Endothelial cell of umbilical vein (primary cell): Measurements from ENCODE around the gene ATP10A. TPM values are rescaled to one million over a fixed set of nuclear protein-coding genes. Genes with fewer than 3 reads are reported as not detected.

Experiments
- BruUV-seq: library from RNA; stranded (reverse); fragments of 400-500 nt; replicated peaks from 2 replicates; lab custom pipeline; 2021; lab: Mats Ljungman, UMichigan
- CTCF ChIA-PET: fragments of 300-600, 350-600 bp; sonication (Branson Sonifier 250); formaldehyde crosslinking; loops from one replicate; lab custom pipeline; 2021; ENCODE audit warnings: antibody characterized with exemption, inconsistent platforms; lab: Charles Lee
- POLR2A ChIA-PET: fragments of 300-600, 350-600 bp; sonication (Branson Sonifier 250); formaldehyde crosslinking; loops from one replicate; lab custom pipeline; 2021; ENCODE audit warnings: antibody characterized with exemption, inconsistent platforms; lab: Charles Lee
- DNase-seq: peaks from one replicate; pipeline ENCODE4 v3.0.0-alpha.2; 2011; ENCODE audit warnings: low read depth, low spot score
- FAIRE-seq: peaks from 2 replicates; lab custom pipeline; 2011; peaks lifted over from hg19 to GRCh38; lab: Jason Lieb, UNC
- H2AFZ ChIP-seq: 2 replicates; pipeline ENCODE4 v1.6.0; 2012; ENCODE audit warnings: low read depth, low read length, control low read depth, inconsistent platforms
- H3K27ac ChIP-seq: 2 replicates; pipeline ENCODE4 v1.5.1; 2011; ENCODE audit warnings: low read depth, mild to moderate bottlenecking, control low read depth, low read length, moderate library complexity; ENCODE audit not compliant: insufficient read depth
- H3K27me3 ChIP-seq, 2 experiments: 2 replicates each; pipeline versions ENCODE4 v1.6.0 to v1.6.1; 2011; ENCODE audit warnings: low read length in 2 of 2, mixed read lengths in 1 of 2; ENCODE audit not compliant: control insufficient read depth in 2 of 2, insufficient read depth in 2 of 2
- H3K36me3 ChIP-seq, 2 experiments: 2 replicates in 1 of 2; 3 replicates in 1 of 2; pipeline ENCODE4 v1.5.1; 2011; ENCODE audit warnings: low read length in 2 of 2, mild to moderate bottlenecking in 1 of 2, moderate library complexity in 1 of 2; ENCODE audit not compliant: control insufficient read depth in 2 of 2, insufficient read depth in 2 of 2; ENCODE audit errors: extremely low read depth in 1 of 2
- H3K4me1 ChIP-seq: 3 replicates; pipeline ENCODE4 v1.5.1; 2011; ENCODE audit warnings: mild to moderate bottlenecking, low read length; ENCODE audit not compliant: control insufficient read depth, insufficient read depth; ENCODE audit errors: extremely low read depth
- H3K4me2 ChIP-seq: 2 replicates; pipeline ENCODE4 v1.6.1; 2011; ENCODE audit warnings: low read length, control low read depth, mixed read lengths; ENCODE audit not compliant: insufficient read depth
- H3K4me3 ChIP-seq, 3 experiments: fragments of 200-600 bp in 1 of 3; sonication (generic), shearing (Covaris generic) in 1 of 3; replicated peaks in 1 of 3; 2 replicates each; pipeline ENCODE4 v1.5.1; 2011 to 2016; ENCODE audit warnings: control low read depth in 3 of 3, low read length in 3 of 3, mild to moderate bottlenecking in 2 of 3, inconsistent platforms in 1 of 3, low read depth in 1 of 3, moderate library complexity in 1 of 3; ENCODE audit not compliant: insufficient read depth in 1 of 3
- H3K79me2 ChIP-seq: 2 replicates; pipeline ENCODE4 v1.6.0; 2012; ENCODE audit warnings: low read length, inconsistent platforms; ENCODE audit not compliant: control insufficient read depth, insufficient read depth
- H3K9ac ChIP-seq: replicated peaks from 2 replicates; pipeline ENCODE3; 2011; ENCODE audit warnings: low read length, control low read depth; ENCODE audit not compliant: insufficient read depth; ENCODE audit errors: extremely low read depth
- H3K9me1 ChIP-seq: replicated peaks from 3 replicates; pipeline ENCODE4 v1.6.0; 2011; ENCODE audit warnings: mild to moderate bottlenecking, low read length; ENCODE audit not compliant: control insufficient read depth, insufficient read depth; ENCODE audit errors: extremely low read depth
- H3K9me3 ChIP-seq: replicated peaks from 2 replicates; pipeline ENCODE4 v1.5.1; 2012; ENCODE audit warnings: low read length, inconsistent platforms; ENCODE audit not compliant: control insufficient read depth, insufficient read depth
- H4K20me1 ChIP-seq: replicated peaks from 2 replicates; pipeline ENCODE3; 2011; ENCODE audit warnings: mild to moderate bottlenecking, low read length; ENCODE audit not compliant: control insufficient read depth, insufficient read depth; ENCODE audit errors: extremely low read depth
- CTCF ChIP-seq, 2 donors: IDR thresholded peaks; 1 replicate in 1 of 2; 2 replicates in 1 of 2; pipeline ENCODE4 v1.5.1; 2011; ENCODE audit warnings: low read length in 2 of 2, mild to moderate bottlenecking in 2 of 2, moderate library complexity in 2 of 2, control low read depth in 1 of 2, inconsistent platforms in 1 of 2, low read depth in 1 of 2; ENCODE audit not compliant: insufficient read depth in 1 of 2; ENCODE audit errors: extremely low read depth in 1 of 2
- FOS ChIP-seq: IDR thresholded peaks from 2 replicates; pipeline ENCODE4 v1.6.1; 2011; ENCODE audit warnings: mild to moderate bottlenecking, low read length, moderate library complexity, borderline replicate concordance; ENCODE audit not compliant: insufficient read depth
- GATA2 ChIP-seq: IDR thresholded peaks from 2 replicates; pipeline ENCODE4 v1.7.0; 2011; ENCODE audit warnings: low read depth, mild to moderate bottlenecking, moderate library complexity, mixed read lengths, low read length; ENCODE audit not compliant: insufficient read length, insufficient read depth
- JUN ChIP-seq: IDR thresholded peaks from 2 replicates; pipeline ENCODE4 v1.6.1; 2011; ENCODE audit warnings: borderline replicate concordance, low read depth; ENCODE audit not compliant: insufficient read length, insufficient read depth
- MAX ChIP-seq: IDR thresholded peaks from 2 replicates; pipeline ENCODE4 v1.6.1; 2011; ENCODE audit not compliant: insufficient read depth, insufficient read length
- MYC ChIP-seq: IDR thresholded peaks from one replicate; pipeline ENCODE4 v1.6.1; 2011; ENCODE audit warnings: mild to moderate bottlenecking, low read depth, low read length
- POLR2A ChIP-seq: IDR thresholded peaks from 2 replicates; pipeline ENCODE4 v1.6.1; 2012; ENCODE audit warnings: low read depth, mild to moderate bottlenecking, control low read depth, low read length
- POLR2AphosphoS5 ChIP-seq: IDR thresholded peaks from 2 replicates; pipeline ENCODE4 v1.6.1; 2012; ENCODE audit warnings: low read depth, mild to moderate bottlenecking, control low read depth, low read length, moderate library complexity; ENCODE audit not compliant: insufficient read depth
- dilution Hi-C: fragments of 300-500 bp; cut with MboI; formaldehyde crosslinking; loops from one replicate; pipeline ENCODE4 v1.15.0; 2019; ENCODE audit warnings: low sequenced_read_pairs; ENCODE audit not compliant: extremely low pct_ligation_motif_present
- intact Hi-C: fragments of 100-400 bp; cut with micrococcal nuclease; formaldehyde crosslinking; loops from one replicate; pipeline ENCODE4 v1.10.0; 2022
- polyA plus RNA-seq, 4 experiments: library from polyadenylated mRNA; depleted of rRNA in 3 of 4; stranded (reverse) in 3 of 4; unstranded in 1 of 4; fragments of >200 nt; gene quantifications; 2 replicates each; pipeline versions ENCODE4 v1.2.1 to v1.2.3, GENCODE V29; 2011 to 2012; ENCODE audit warnings: missing spikeins in 1 of 4
- total RNA-seq: library from RNA; stranded (reverse); gene quantifications from 2 replicates; pipeline ENCODE4 v1.2.3, GENCODE V29; 2021

The ATP10A gene
- total and polyA plus RNA-seq, 2 donors (not counting 3 experiments of a cell fraction or from before 2014, with no cell fraction given): not detected

GRCh38 chr15:25743548-25744275, 119.4 kb downstream of the ATP10A start:
- Histone ChIP-seq H3K4me3 (no peak overlapping the region), H4K20me1 (no peaks in the 10 kb centered on the region), H3K9me1 (no peaks in the 10 kb centered on the region), H3K9ac (no peak overlapping the region), H2AFZ (no peak overlapping the region), H3K4me1 (no peaks in the 10 kb centered on the region), H3K4me2 (no peak overlapping the region), H3K9me3 (peaks cover 7% of the 10 kb centered on the region), H3K36me3 (no peaks in the 10 kb centered on the region), H3K27ac (no peak overlapping the region), H3K79me2 (no peaks in the 10 kb centered on the region), H3K27me3 (no peaks in the 10 kb centered on the region)
- no TSS peak for BruUV-seq
- no peak for DNase-seq
- ChIA-PET POLR2A (no interaction called here), CTCF (no interaction called here)
- dilution Hi-C loops (no loop called here), intact Hi-C loops (no loop called here)
- TF ChIP-seq POLR2AphosphoS5 (no peak), FOS (no peak), JUN (no peak)
- no peak for FAIRE-seq

- intact Hi-C loops: no loop called here
- BruUV-seq: no TSS peak
Measured at GRCh38 chr15:25742776-25743547, 120.2 kb downstream of the ATP10A start.

More at GRCh38 chr15:25742776-25743547, 120.2 kb downstream of the ATP10A start:
- TF ChIP-seq MYC: no peak
- no peak for TF ChIP-seq MAX
- no peak for TF ChIP-seq CTCF (IDR thresholded peaks at IDR 0.05; ENCODE audit: extremely low read depth in 1 of 2, insufficient read depth in 1 of 2, low read depth in 1 of 2, low read length in 2 of 2)
- TF ChIP-seq POLR2AphosphoS5: no peak
- TF ChIP-seq GATA2: no peak
- TF ChIP-seq POLR2A: no peak
- ChIA-PET POLR2A (no interaction called here), CTCF (no interaction called here)
- Histone ChIP-seq H3K27ac (no peak overlapping the region), H3K9ac (no peak overlapping the region), H3K27me3 (no peaks in the 10 kb centered on the region), H3K9me1 (no peaks in the 10 kb centered on the region), H3K4me1 (no peaks in the 10 kb centered on the region), H2AFZ (no peak overlapping the region), H3K79me2 (no peaks in the 10 kb centered on the region), H3K9me3 (peaks cover 9% of the 10 kb centered on the region), H3K4me2 (no peak overlapping the region), H4K20me1 (no peaks in the 10 kb centered on the region), H3K4me3 (no peak overlapping the region), H3K36me3 (no peaks in the 10 kb centered on the region)
- FAIRE-seq (no peak), DNase-seq (no peak)
- dilution Hi-C loops: no loop called here
